NCI-H1092 (cell line): ENCODE measurements around the gene DDX53.

Experiments used
- DNase-seq: peaks from one replicate; lab custom pipeline; 2025; lab: John Stamatoyannopoulos, UW

The DDX53 gene

DNA sequence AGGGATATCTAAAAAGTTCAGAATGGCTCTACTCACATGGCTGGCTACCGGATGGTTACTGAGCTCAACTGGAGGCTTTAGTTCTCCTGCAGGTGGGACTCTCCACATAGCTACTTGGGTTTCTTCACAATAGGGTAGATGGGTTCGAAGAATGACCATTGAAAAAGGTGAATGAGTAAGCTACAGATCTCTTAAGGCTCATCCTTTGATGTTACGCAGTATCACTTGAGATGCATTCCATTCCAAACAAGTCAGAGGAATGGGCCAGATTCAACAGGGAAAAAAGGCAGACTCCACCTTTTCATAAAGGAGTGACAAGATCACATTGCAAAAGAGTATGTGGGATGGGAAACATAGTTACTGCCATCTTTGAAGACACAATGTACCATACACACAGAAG is 52.6 kb downstream of the DDX53 start:
- DNase-seq = no peak
